ENCODE results near the gene CNKSR1. TPM values are rescaled to one million over a fixed set of nuclear protein-coding genes. Genes with fewer than 3 reads are reported as not detected.

Gene CNKSR1
- total and polyA plus RNA-seq, 8 donors = 15.8 to 32.9 (median 22.5) TPM

GRCh38 chr1:26132834-26133167 lies 44.5 kb upstream of the CNKSR1 start:
- TF ChIP-seq CTCF (IDR thresholded peaks at IDR 0.05) = no peak
- Histone ChIP-seq H3K27me3 (no peaks in the 10 kb centered on the region), H3K4me1 (peaks cover 0 to 7% of the 10 kb centered on the region in 2 donors), H3K9me3 (no peaks in the 10 kb centered on the region), H3K36me3 (no peaks in the 10 kb centered on the region), H3K27ac (no peak overlapping the region), H3K4me3 (no peak overlapping the region)
- ATAC-seq (no peak), DNase-seq (no peak)
- intact Hi-C loops (cut with DNase I) = no loop called here

- Histone ChIP-seq H3K9me3 (no peaks in the 10 kb centered on the region), H3K27ac (no peak overlapping the region), H3K36me3 (no peaks in the 10 kb centered on the region), H3K4me1 (peaks cover 0 to 7% of the 10 kb centered on the region in 2 donors), H3K4me3 (no peak overlapping the region), H3K27me3 (no peaks in the 10 kb centered on the region)
- DNase-seq (no peak), ATAC-seq (no peak)
- intact Hi-C loops (cut with DNase I) = no loop called here
- no peak for TF ChIP-seq CTCF (IDR thresholded peaks at IDR 0.05)
These were observed 42.8 kb upstream of the CNKSR1 start for GRCh38 chr1:26134466-26134865.

GRCh38 chr1:26138974-26139558 lies 38.2 kb upstream of the CNKSR1 start:
- Histone ChIP-seq H3K4me1 (peaks cover 0 to 10% of the 10 kb centered on the region in 2 donors), H3K27me3 (no peaks in the 10 kb centered on the region), H3K4me3 (no peak overlapping the region), H3K27ac (no peak overlapping the region), H3K9me3 (no peaks in the 10 kb centered on the region), H3K36me3 (no peaks in the 10 kb centered on the region)
- ATAC-seq = peak; percentile 74
- intact Hi-C loops (cut with DNase I) = no loop called here
- DNase-seq = peak in 1 of 4 donors; percentile 54
- TF ChIP-seq CTCF (IDR thresholded peaks at IDR 0.05) = no peak

GRCh38 chr1:26142159-26142558 lies 35.1 kb upstream of the CNKSR1 start:
- H3K36me3 ChIP-seq = no peaks in the 10 kb centered on the region
- no peaks in the 10 kb centered on the region for H3K27me3 ChIP-seq
- TF ChIP-seq CTCF (IDR thresholded peaks at IDR 0.05) = no peak
- no peak overlapping the region for H3K4me3 ChIP-seq
- no peak overlapping the region for H3K27ac ChIP-seq
- DNase-seq = no peak
- H3K9me3 ChIP-seq = no peaks in the 10 kb centered on the region
- ATAC-seq = no peak
- intact Hi-C loops (cut with DNase I) = no loop called here
- peaks cover 0 to 16% of the 10 kb centered on the region in 2 donors for H3K4me1 ChIP-seq

GRCh38 chr1:26145041-26145959 lies 32.0 kb upstream of the CNKSR1 start:
- H3K36me3 ChIP-seq = no peaks in the 10 kb centered on the region
- no peak overlapping the region for H3K27ac ChIP-seq
- intact Hi-C loops (cut with DNase I) = loop anchor here in 1 of 2 donors (5.0 kb wide), 1 partner anchor 43 kb away; no protein-coding TSS in a partner anchor
- ATAC-seq = peak; percentile 97
- H3K4me3 ChIP-seq = no peak overlapping the region
- no peaks in the 10 kb centered on the region for H3K27me3 ChIP-seq
- peak; percentile 81 to 86 for TF ChIP-seq CTCF (IDR thresholded peaks at IDR 0.05)
- no peaks in the 10 kb centered on the region for H3K9me3 ChIP-seq
- peaks cover 0 to 10% of the 10 kb centered on the region in 2 donors for H3K4me1 ChIP-seq
- DNase-seq = peak in 3 of 4 donors; percentile 76 to 85 (median 81)

Data from left lung (tissue), 10 donors.